Endothelial cell of umbilical vein (primary cell): Measurements from ENCODE around the gene FUZ. TPM values are rescaled to one million over a fixed set of nuclear protein-coding genes. Genes with fewer than 3 reads are reported as not detected.

ENCODE experiments used
- BruUV-seq: library from RNA; stranded (reverse); fragments of 400-500 nt; replicated peaks from 2 replicates; lab custom pipeline; 2021; lab: Mats Ljungman, UMichigan
- CTCF ChIA-PET: fragments of 300-600, 350-600 bp; sonication (Branson Sonifier 250); formaldehyde crosslinking; loops from one replicate; lab custom pipeline; 2021; ENCODE audit warnings: antibody characterized with exemption, inconsistent platforms; lab: Charles Lee
- POLR2A ChIA-PET: fragments of 300-600, 350-600 bp; sonication (Branson Sonifier 250); formaldehyde crosslinking; loops from one replicate; lab custom pipeline; 2021; ENCODE audit warnings: antibody characterized with exemption, inconsistent platforms; lab: Charles Lee
- DNase-seq: peaks from one replicate; pipeline ENCODE4 v3.0.0-alpha.2; 2011; ENCODE audit warnings: low read depth, low spot score
- FAIRE-seq: peaks from 2 replicates; lab custom pipeline; 2011; peaks lifted over from hg19 to GRCh38; lab: Jason Lieb, UNC
- H2AFZ ChIP-seq: 2 replicates; pipeline ENCODE4 v1.6.0; 2012; ENCODE audit warnings: low read depth, low read length, control low read depth, inconsistent platforms
- H3K27ac ChIP-seq: 2 replicates; pipeline ENCODE4 v1.5.1; 2011; ENCODE audit warnings: low read depth, mild to moderate bottlenecking, control low read depth, low read length, moderate library complexity; ENCODE audit not compliant: insufficient read depth
- H3K27me3 ChIP-seq, 2 experiments: 2 replicates each; pipeline versions ENCODE4 v1.6.0 to v1.6.1; 2011; ENCODE audit warnings: low read length in 2 of 2, mixed read lengths in 1 of 2; ENCODE audit not compliant: control insufficient read depth in 2 of 2, insufficient read depth in 2 of 2
- H3K36me3 ChIP-seq, 2 experiments: 2 replicates in 1 of 2; 3 replicates in 1 of 2; pipeline ENCODE4 v1.5.1; 2011; ENCODE audit warnings: low read length in 2 of 2, mild to moderate bottlenecking in 1 of 2, moderate library complexity in 1 of 2; ENCODE audit not compliant: control insufficient read depth in 2 of 2, insufficient read depth in 2 of 2; ENCODE audit errors: extremely low read depth in 1 of 2
- H3K4me1 ChIP-seq: 3 replicates; pipeline ENCODE4 v1.5.1; 2011; ENCODE audit warnings: mild to moderate bottlenecking, low read length; ENCODE audit not compliant: control insufficient read depth, insufficient read depth; ENCODE audit errors: extremely low read depth
- H3K4me2 ChIP-seq: 2 replicates; pipeline ENCODE4 v1.6.1; 2011; ENCODE audit warnings: low read length, control low read depth, mixed read lengths; ENCODE audit not compliant: insufficient read depth
- H3K4me3 ChIP-seq, 3 experiments: fragments of 200-600 bp in 1 of 3; sonication (generic), shearing (Covaris generic) in 1 of 3; replicated peaks in 1 of 3; 2 replicates each; pipeline ENCODE4 v1.5.1; 2011 to 2016; ENCODE audit warnings: control low read depth in 3 of 3, low read length in 3 of 3, mild to moderate bottlenecking in 2 of 3, inconsistent platforms in 1 of 3, low read depth in 1 of 3, moderate library complexity in 1 of 3; ENCODE audit not compliant: insufficient read depth in 1 of 3
- H3K79me2 ChIP-seq: 2 replicates; pipeline ENCODE4 v1.6.0; 2012; ENCODE audit warnings: low read length, inconsistent platforms; ENCODE audit not compliant: control insufficient read depth, insufficient read depth
- H3K9ac ChIP-seq: replicated peaks from 2 replicates; pipeline ENCODE3; 2011; ENCODE audit warnings: low read length, control low read depth; ENCODE audit not compliant: insufficient read depth; ENCODE audit errors: extremely low read depth
- H3K9me1 ChIP-seq: replicated peaks from 3 replicates; pipeline ENCODE4 v1.6.0; 2011; ENCODE audit warnings: mild to moderate bottlenecking, low read length; ENCODE audit not compliant: control insufficient read depth, insufficient read depth; ENCODE audit errors: extremely low read depth
- H3K9me3 ChIP-seq: replicated peaks from 2 replicates; pipeline ENCODE4 v1.5.1; 2012; ENCODE audit warnings: low read length, inconsistent platforms; ENCODE audit not compliant: control insufficient read depth, insufficient read depth
- H4K20me1 ChIP-seq: replicated peaks from 2 replicates; pipeline ENCODE3; 2011; ENCODE audit warnings: mild to moderate bottlenecking, low read length; ENCODE audit not compliant: control insufficient read depth, insufficient read depth; ENCODE audit errors: extremely low read depth
- EZH2 ChIP-seq: IDR thresholded peaks from 2 replicates; pipeline ENCODE4 v1.6.1; 2012; ENCODE audit warnings: borderline replicate concordance, low read depth, mild to moderate bottlenecking, moderate library complexity, low read length, inconsistent platforms; ENCODE audit not compliant: severe bottlenecking
- FOS ChIP-seq: IDR thresholded peaks from 2 replicates; pipeline ENCODE4 v1.6.1; 2011; ENCODE audit warnings: mild to moderate bottlenecking, low read length, moderate library complexity, borderline replicate concordance; ENCODE audit not compliant: insufficient read depth
- GATA2 ChIP-seq: IDR thresholded peaks from 2 replicates; pipeline ENCODE4 v1.7.0; 2011; ENCODE audit warnings: low read depth, mild to moderate bottlenecking, moderate library complexity, mixed read lengths, low read length; ENCODE audit not compliant: insufficient read length, insufficient read depth
- JUN ChIP-seq: IDR thresholded peaks from 2 replicates; pipeline ENCODE4 v1.6.1; 2011; ENCODE audit warnings: borderline replicate concordance, low read depth; ENCODE audit not compliant: insufficient read length, insufficient read depth
- MYC ChIP-seq: IDR thresholded peaks from one replicate; pipeline ENCODE4 v1.6.1; 2011; ENCODE audit warnings: mild to moderate bottlenecking, low read depth, low read length
- POLR2A ChIP-seq: IDR thresholded peaks from 2 replicates; pipeline ENCODE4 v1.6.1; 2012; ENCODE audit warnings: low read depth, mild to moderate bottlenecking, control low read depth, low read length
- POLR2AphosphoS5 ChIP-seq: IDR thresholded peaks from 2 replicates; pipeline ENCODE4 v1.6.1; 2012; ENCODE audit warnings: low read depth, mild to moderate bottlenecking, control low read depth, low read length, moderate library complexity; ENCODE audit not compliant: insufficient read depth
- dilution Hi-C: fragments of 300-500 bp; cut with MboI; formaldehyde crosslinking; loops from one replicate; pipeline ENCODE4 v1.15.0; 2019; ENCODE audit warnings: low sequenced_read_pairs; ENCODE audit not compliant: extremely low pct_ligation_motif_present
- intact Hi-C: fragments of 100-400 bp; cut with micrococcal nuclease; formaldehyde crosslinking; loops from one replicate; pipeline ENCODE4 v1.10.0; 2022
- polyA plus RNA-seq, 4 experiments: library from polyadenylated mRNA; depleted of rRNA in 3 of 4; stranded (reverse) in 3 of 4; unstranded in 1 of 4; fragments of >200 nt; gene quantifications; 2 replicates each; pipeline versions ENCODE4 v1.2.1 to v1.2.3, GENCODE V29; 2011 to 2012; ENCODE audit warnings: missing spikeins in 1 of 4
- total RNA-seq: library from RNA; stranded (reverse); gene quantifications from 2 replicates; pipeline ENCODE4 v1.2.3, GENCODE V29; 2021
- TF ChIP-seq, protein P1 (sequence below): IDR thresholded peaks from 2 replicates; pipeline ENCODE4 v1.6.1; 2011; ENCODE audit not compliant: insufficient read depth, insufficient read length
- TF ChIP-seq, protein P2 (sequence below), 2 donors: IDR thresholded peaks; 1 replicate in 1 of 2; 2 replicates in 1 of 2; pipeline ENCODE4 v1.5.1; 2011; ENCODE audit warnings: low read length in 2 of 2, mild to moderate bottlenecking in 2 of 2, moderate library complexity in 2 of 2, control low read depth in 1 of 2, inconsistent platforms in 1 of 2, low read depth in 1 of 2; ENCODE audit not compliant: insufficient read depth in 1 of 2; ENCODE audit errors: extremely low read depth in 1 of 2

The FUZ gene
- total and polyA plus RNA-seq, 2 donors (not counting 3 experiments of a cell fraction or from before 2014, with no cell fraction given): 12.3 to 14.0 TPM

DNA sequence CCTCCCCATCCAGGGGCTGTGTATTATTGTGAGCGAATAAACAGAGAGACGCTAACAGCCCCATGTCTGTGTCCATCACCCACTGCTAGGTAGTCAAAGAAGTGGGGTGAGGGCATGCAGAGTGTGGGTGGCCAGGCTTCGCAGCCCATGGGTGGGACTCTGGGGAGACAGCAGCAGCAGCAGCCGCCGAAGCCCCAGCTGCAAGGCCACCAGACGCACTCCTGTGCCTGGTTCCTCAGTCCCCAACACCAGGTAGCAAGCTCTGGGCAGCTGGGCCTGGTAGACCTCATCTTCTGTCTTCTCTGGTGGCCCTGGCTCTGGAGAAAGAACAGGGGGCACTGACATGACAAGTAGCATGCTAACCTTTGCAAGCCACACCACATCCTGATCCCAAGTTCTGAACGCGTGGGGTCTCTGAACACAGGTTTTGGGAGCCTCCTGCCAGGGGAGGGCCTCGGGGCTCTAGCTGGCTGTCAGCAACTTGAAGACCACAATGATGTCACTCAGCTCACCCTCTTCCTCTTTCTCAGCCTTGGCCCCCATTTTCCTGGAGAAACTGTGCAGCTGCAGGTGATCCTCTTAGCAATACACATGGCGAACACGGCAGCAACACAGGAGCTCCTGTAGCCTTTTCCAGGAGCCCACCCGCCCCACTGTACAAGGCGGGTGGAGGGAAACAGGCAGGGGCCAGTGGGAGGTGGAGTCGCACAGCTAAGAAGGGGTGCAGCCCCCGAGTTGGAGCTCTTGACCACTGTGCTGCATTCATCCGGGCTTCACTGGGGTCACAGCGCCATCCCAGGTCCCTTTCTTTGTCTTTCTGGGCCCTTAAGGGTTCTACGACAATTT, 5.8 kb downstream of the FUZ start:
- no peak for TF ChIP-seq GATA2
- no peak for TF ChIP-seq MYC
- no peak for TF ChIP-seq JUN
- no peak for TF ChIP-seq FOS
- TF ChIP-seq, protein P1, sequence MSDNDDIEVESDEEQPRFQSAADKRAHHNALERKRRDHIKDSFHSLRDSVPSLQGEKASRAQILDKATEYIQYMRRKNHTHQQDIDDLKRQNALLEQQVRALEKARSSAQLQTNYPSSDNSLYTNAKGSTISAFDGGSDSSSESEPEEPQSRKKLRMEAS: no peak
- TF ChIP-seq EZH2: no peak
- TF ChIP-seq, protein P2, sequence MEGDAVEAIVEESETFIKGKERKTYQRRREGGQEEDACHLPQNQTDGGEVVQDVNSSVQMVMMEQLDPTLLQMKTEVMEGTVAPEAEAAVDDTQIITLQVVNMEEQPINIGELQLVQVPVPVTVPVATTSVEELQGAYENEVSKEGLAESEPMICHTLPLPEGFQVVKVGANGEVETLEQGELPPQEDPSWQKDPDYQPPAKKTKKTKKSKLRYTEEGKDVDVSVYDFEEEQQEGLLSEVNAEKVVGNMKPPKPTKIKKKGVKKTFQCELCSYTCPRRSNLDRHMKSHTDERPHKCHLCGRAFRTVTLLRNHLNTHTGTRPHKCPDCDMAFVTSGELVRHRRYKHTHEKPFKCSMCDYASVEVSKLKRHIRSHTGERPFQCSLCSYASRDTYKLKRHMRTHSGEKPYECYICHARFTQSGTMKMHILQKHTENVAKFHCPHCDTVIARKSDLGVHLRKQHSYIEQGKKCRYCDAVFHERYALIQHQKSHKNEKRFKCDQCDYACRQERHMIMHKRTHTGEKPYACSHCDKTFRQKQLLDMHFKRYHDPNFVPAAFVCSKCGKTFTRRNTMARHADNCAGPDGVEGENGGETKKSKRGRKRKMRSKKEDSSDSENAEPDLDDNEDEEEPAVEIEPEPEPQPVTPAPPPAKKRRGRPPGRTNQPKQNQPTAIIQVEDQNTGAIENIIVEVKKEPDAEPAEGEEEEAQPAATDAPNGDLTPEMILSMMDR (IDR thresholded peaks at IDR 0.05; ENCODE audit: extremely low read depth in 1 of 2, insufficient read depth in 1 of 2, low read depth in 1 of 2, low read length in 2 of 2): no peak
- no peak for TF ChIP-seq POLR2A
- no peak for TF ChIP-seq POLR2AphosphoS5
- H3K9me1 ChIP-seq: no peaks in the 10 kb centered on the region
- POLR2A ChIA-PET: no interaction called here
- CTCF ChIA-PET: no interaction called here
- no peaks in the 10 kb centered on the region for H3K79me2 ChIP-seq
- DNase-seq: no peak
- intact Hi-C loops (loop anchor here (5.0 kb wide), 2 partner anchors 120 to 310 kb away; partner anchors contain the start of genes ADM5 and RPS11), dilution Hi-C loops (no loop called here)
- H3K9me3 ChIP-seq: no peaks in the 10 kb centered on the region
- peaks cover 8% of the 10 kb centered on the region for H3K4me1 ChIP-seq
- no TSS peak for BruUV-seq
- H3K36me3 ChIP-seq: peaks cover 5 to 9% of the 10 kb centered on the region in 2 experiments
- no peak overlapping the region for H2AFZ ChIP-seq
- H3K4me3 ChIP-seq: no peak overlapping the region
- FAIRE-seq: no peak
- H4K20me1 ChIP-seq: no peaks in the 10 kb centered on the region
- H3K4me2 ChIP-seq: no peak overlapping the region
- H3K27me3 ChIP-seq: no peaks in the 10 kb centered on the region
- no peak overlapping the region for H3K9ac ChIP-seq
- H3K27ac ChIP-seq: no peak overlapping the region
